Effector memory CD4-positive, alpha-beta T cell (primary cell): ENCODE data around the gene NKX3-2.
"Not testable (repeated sequence)": the region's sequence is repeated elsewhere in the genome, so short reads cannot be mapped to it uniquely, and the experiment has no call there.

Source experiments
- DNase-seq, 3 donors: peaks; one replicate each; pipeline ENCODE4 v3.0.0-alpha.2; 2020
- H3K27ac ChIP-seq: 2 replicates; pipeline ENCODE4 v1.7.0; 2013; ENCODE audit warnings: mild to moderate bottlenecking, low read length, moderate library complexity; ENCODE audit not compliant: insufficient read depth, poor library complexity, severe bottlenecking
- H3K27me3 ChIP-seq: replicated peaks from 2 replicates; pipeline ENCODE4 v1.7.0; 2013; ENCODE audit warnings: mild to moderate bottlenecking, low read length; ENCODE audit not compliant: insufficient read depth, control insufficient read depth, poor library complexity, severe bottlenecking
- H3K36me3 ChIP-seq: 2 replicates; pipeline ENCODE4 v1.7.0; 2013; ENCODE audit warnings: mild to moderate bottlenecking, low read length, moderate library complexity; ENCODE audit not compliant: control insufficient read depth, insufficient read depth
- H3K4me1 ChIP-seq: 2 replicates; pipeline ENCODE4 v1.7.0; 2013; ENCODE audit warnings: low read length, mild to moderate bottlenecking; ENCODE audit not compliant: control insufficient read depth, insufficient read depth, poor library complexity, severe bottlenecking
- H3K4me3 ChIP-seq: 2 replicates; pipeline ENCODE4 v1.7.0; 2013; ENCODE audit warnings: low read length, low read depth, mild to moderate bottlenecking; ENCODE audit not compliant: insufficient read depth, poor library complexity, severe bottlenecking
- H3K9me3 ChIP-seq: 2 replicates; pipeline ENCODE4 v1.7.0; 2013; ENCODE audit warnings: mild to moderate bottlenecking, low read length, moderate library complexity; ENCODE audit not compliant: control insufficient read depth

The NKX3-2 gene

GRCh38 chr4:13561673-13562072 is 17.4 kb upstream of the NKX3-2 start:
- DNase-seq: no peak
- no peaks in the 10 kb centered on the region for H3K27me3 ChIP-seq
- no peak overlapping the region for H3K27ac ChIP-seq
- H3K4me1 ChIP-seq: no peaks in the 10 kb centered on the region
- H3K4me3 ChIP-seq: no peak overlapping the region
- H3K9me3 ChIP-seq: no peaks in the 10 kb centered on the region
- H3K36me3 ChIP-seq: no peaks in the 10 kb centered on the region

- H3K27me3 ChIP-seq, H3K36me3 ChIP-seq, DNase-seq, H3K4me3 ChIP-seq, H3K4me1 ChIP-seq, H3K27ac ChIP-seq, H3K9me3 ChIP-seq: not testable (repeated sequence)
Measured at GRCh38 chr4:13560111-13560510, 15.8 kb upstream of the NKX3-2 start.

- Histone ChIP-seq H3K4me1 (no peaks in the 10 kb centered on the region), H3K36me3 (no peaks in the 10 kb centered on the region), H3K27ac (no peak overlapping the region), H3K4me3 (no peak overlapping the region), H3K27me3 (no peaks in the 10 kb centered on the region), H3K9me3 (no peaks in the 10 kb centered on the region)
- DNase-seq: no peak
Measured at GRCh38 chr4:13559413-13559812, 15.1 kb upstream of the NKX3-2 start.

GRCh38 chr4:13558881-13559280 is 14.6 kb upstream of the NKX3-2 start:
- no peak overlapping the region for H3K4me3 ChIP-seq
- H3K36me3 ChIP-seq: no peaks in the 10 kb centered on the region
- H3K9me3 ChIP-seq: no peaks in the 10 kb centered on the region
- DNase-seq: no peak
- H3K27ac ChIP-seq: no peak overlapping the region
- no peaks in the 10 kb centered on the region for H3K4me1 ChIP-seq
- H3K27me3 ChIP-seq: no peaks in the 10 kb centered on the region

- Histone ChIP-seq H3K36me3 (no peaks in the 10 kb centered on the region), H3K27me3 (peaks cover 4% of the 10 kb centered on the region), H3K4me1 (no peaks in the 10 kb centered on the region), H3K27ac (no peak overlapping the region), H3K4me3 (no peak overlapping the region), H3K9me3 (no peaks in the 10 kb centered on the region)
- no peak for DNase-seq
Measured at GRCh38 chr4:13555325-13555724, 11.0 kb upstream of the NKX3-2 start.

- H3K27me3 ChIP-seq: peaks cover 21% of the 10 kb centered on the region
- no peak for DNase-seq
- H3K36me3 ChIP-seq: no peaks in the 10 kb centered on the region
- H3K27ac ChIP-seq: no peak overlapping the region
- no peaks in the 10 kb centered on the region for H3K9me3 ChIP-seq
- peaks cover 6% of the 10 kb centered on the region for H3K4me1 ChIP-seq
- H3K4me3 ChIP-seq: no peak overlapping the region
Measured at GRCh38 chr4:13553081-13553480, 8.8 kb upstream of the NKX3-2 start.

GRCh38 chr4:13548984-13549546 is 4.8 kb upstream of the NKX3-2 start:
- no peak overlapping the region for H3K27ac ChIP-seq
- H3K27me3 ChIP-seq: peaks cover 58% of the 10 kb centered on the region

GRCh38 chr4:13548059-13548983 is 4.0 kb upstream of the NKX3-2 start:
- Histone ChIP-seq H3K27me3 (peaks cover 66% of the 10 kb centered on the region), H3K9me3 (peaks cover 4% of the 10 kb centered on the region), H3K4me3 (peak overlapping the region; percentile 59), H3K27ac (no peak overlapping the region), H3K36me3 (no peaks in the 10 kb centered on the region), H3K4me1 (peaks cover 38% of the 10 kb centered on the region)
- no peak for DNase-seq

More at GRCh38 chr4:13548984-13549546, 4.8 kb upstream of the NKX3-2 start:
- H3K36me3 ChIP-seq: no peaks in the 10 kb centered on the region
- H3K4me1 ChIP-seq: peaks cover 30% of the 10 kb centered on the region
- peak overlapping the region; percentile 4 for H3K4me3 ChIP-seq
- DNase-seq: peak; percentile 46 to 62 (median 47)
- H3K9me3 ChIP-seq: peaks cover 4% of the 10 kb centered on the region

GRCh38 chr4:13547485-13548041 is 3.3 kb upstream of the NKX3-2 start:
- Histone ChIP-seq H3K36me3 (no peaks in the 10 kb centered on the region), H3K4me1 (peaks cover 41% of the 10 kb centered on the region), H3K4me3 (peak overlapping the region; percentile 59), H3K9me3 (peaks cover 4% of the 10 kb centered on the region), H3K27me3 (peaks cover 73% of the 10 kb centered on the region), H3K27ac (no peak overlapping the region)
- peak in 1 of 3 donors; percentile 21 for DNase-seq

- peaks cover 47% of the 10 kb centered on the region for H3K4me1 ChIP-seq
- DNase-seq: no peak
- H3K4me3 ChIP-seq: peak overlapping the region; percentile 59
- no peak overlapping the region for H3K27ac ChIP-seq
- peaks cover 75% of the 10 kb centered on the region for H3K27me3 ChIP-seq
- H3K9me3 ChIP-seq: peaks cover 4% of the 10 kb centered on the region
- H3K36me3 ChIP-seq: no peaks in the 10 kb centered on the region
Measured at GRCh38 chr4:13546941-13547484, 2.7 kb upstream of the NKX3-2 start.
